Measurements from ENCODE around the gene VEZT.

Gene VEZT

DNA sequence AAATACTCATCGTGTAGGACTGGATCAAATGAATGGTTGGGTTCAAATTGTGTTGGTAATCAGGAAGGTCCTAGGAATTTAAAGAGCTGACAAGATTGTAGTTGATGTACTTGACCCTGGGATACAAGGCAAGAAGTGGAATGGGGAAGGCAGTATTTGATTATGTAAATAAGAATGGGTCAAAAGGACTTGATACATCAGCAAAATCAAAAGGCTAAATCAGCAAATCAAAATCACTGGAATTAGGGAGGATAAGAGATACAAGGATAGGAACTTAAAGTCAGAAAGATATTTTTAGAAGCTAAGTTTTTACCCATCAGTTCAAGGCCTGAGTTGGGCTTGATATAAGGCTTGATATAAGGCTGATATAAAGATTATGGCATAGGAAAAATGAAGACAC is 65.8 kb downstream of the VEZT start:
- intact Hi-C loops (cut with DNase I; ENCODE audit: low total_unique reads), result no loop called here
- H3K27ac ChIP-seq, result no peak overlapping the region
- H3K36me3 ChIP-seq, result peaks cover 31 to 68% (median 59%) of the 10 kb centered on the region in 3 donors
- H3K4me1 ChIP-seq, result no peaks in the 10 kb centered on the region
- H3K27me3 ChIP-seq, result no peaks in the 10 kb centered on the region
- TF ChIP-seq, protein P1, sequence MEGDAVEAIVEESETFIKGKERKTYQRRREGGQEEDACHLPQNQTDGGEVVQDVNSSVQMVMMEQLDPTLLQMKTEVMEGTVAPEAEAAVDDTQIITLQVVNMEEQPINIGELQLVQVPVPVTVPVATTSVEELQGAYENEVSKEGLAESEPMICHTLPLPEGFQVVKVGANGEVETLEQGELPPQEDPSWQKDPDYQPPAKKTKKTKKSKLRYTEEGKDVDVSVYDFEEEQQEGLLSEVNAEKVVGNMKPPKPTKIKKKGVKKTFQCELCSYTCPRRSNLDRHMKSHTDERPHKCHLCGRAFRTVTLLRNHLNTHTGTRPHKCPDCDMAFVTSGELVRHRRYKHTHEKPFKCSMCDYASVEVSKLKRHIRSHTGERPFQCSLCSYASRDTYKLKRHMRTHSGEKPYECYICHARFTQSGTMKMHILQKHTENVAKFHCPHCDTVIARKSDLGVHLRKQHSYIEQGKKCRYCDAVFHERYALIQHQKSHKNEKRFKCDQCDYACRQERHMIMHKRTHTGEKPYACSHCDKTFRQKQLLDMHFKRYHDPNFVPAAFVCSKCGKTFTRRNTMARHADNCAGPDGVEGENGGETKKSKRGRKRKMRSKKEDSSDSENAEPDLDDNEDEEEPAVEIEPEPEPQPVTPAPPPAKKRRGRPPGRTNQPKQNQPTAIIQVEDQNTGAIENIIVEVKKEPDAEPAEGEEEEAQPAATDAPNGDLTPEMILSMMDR (IDR thresholded peaks at IDR 0.05), result no peak
- H3K9me3 ChIP-seq, result no peaks in the 10 kb centered on the region
- no peak overlapping the region for H3K4me3 ChIP-seq
- no peak for DNase-seq

DNA sequence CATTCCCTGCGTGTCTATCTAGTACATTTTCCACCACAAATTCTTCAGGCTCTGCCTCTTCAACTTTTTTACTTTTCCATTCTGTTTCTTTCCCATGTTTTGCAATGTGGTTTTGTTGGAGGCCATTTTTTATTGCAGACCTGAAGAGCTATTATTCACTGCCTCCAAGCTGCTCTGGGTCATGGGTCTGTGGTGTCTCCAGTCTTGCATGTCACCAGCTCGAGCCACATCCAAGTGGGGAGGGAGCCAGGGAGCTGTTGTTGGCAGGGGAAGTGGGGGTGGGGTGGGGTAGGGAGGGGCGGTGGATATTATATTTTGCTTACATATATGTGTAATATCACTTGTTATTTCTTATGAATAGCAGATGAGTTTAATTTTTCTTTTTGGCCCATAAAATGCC is 69.1 kb downstream of the VEZT start:
- Histone ChIP-seq H3K9me3 (no peaks in the 10 kb centered on the region), H3K4me1 (no peaks in the 10 kb centered on the region), H3K27me3 (no peaks in the 10 kb centered on the region), H3K27ac (no peak overlapping the region), H3K36me3 (peaks cover 31 to 67% (median 46%) of the 10 kb centered on the region in 3 donors), H3K4me3 (no peak overlapping the region)
- no peak for DNase-seq
- intact Hi-C loops (cut with DNase I; ENCODE audit: low total_unique reads), result no loop called here
- TF ChIP-seq, protein P1 (IDR thresholded peaks at IDR 0.05), result no peak

DNA sequence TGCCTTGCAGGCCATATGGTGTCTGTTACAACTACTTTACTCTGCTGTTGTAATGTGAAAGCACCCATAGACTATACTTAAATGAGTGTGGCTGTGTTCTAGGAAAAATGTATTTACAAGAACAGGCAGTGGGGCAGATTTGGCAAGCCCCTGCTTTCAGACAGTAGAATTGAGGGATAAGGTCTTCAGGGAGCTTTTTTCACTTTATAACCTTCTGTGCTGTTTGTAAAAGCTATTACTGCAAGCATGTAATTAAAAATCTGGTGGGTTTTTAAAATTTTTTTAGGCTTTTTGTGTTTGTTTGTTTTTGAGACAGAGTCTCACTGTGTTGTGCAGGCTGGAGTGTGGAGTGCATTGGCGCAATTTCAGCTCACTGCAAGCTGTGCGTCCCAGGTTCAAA is 73.9 kb downstream of the VEZT start:
- peaks cover 25 to 76% (median 46%) of the 10 kb centered on the region in 3 donors for H3K36me3 ChIP-seq
- no peaks in the 10 kb centered on the region for H3K4me1 ChIP-seq
- H3K27ac ChIP-seq, result no peak overlapping the region
- no peak overlapping the region for H3K4me3 ChIP-seq
- H3K27me3 ChIP-seq, result no peaks in the 10 kb centered on the region
- no peak for DNase-seq
- intact Hi-C loops (cut with DNase I; ENCODE audit: low total_unique reads), result no loop called here
- TF ChIP-seq, protein P1 (IDR thresholded peaks at IDR 0.05), result no peak
- no peaks in the 10 kb centered on the region for H3K9me3 ChIP-seq

DNA sequence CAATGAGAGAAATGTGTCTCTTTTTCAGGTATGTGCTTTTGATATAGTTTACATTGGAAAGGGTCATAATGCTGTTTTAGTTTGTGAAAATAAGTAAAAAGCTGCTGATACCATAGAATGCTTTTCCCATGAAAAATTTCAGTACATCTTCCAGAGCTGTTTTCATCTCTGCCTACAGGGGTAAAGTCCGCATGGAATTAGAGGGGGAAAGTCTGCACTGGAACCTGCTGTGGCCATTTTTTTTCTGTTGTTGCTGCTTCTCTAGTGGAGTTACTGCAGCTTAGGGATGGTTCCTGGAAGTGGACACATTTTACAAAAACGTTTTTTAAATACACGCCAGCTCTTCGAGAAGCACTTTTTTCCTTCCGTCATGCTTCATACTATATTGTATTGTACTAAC is 81.3 kb downstream of the VEZT start:
- no peaks in the 10 kb centered on the region for H3K9me3 ChIP-seq
- H3K4me3 ChIP-seq, result no peak overlapping the region
- no peak for DNase-seq
- TF ChIP-seq, protein P1 (IDR thresholded peaks at IDR 0.05), result no peak
- intact Hi-C loops (cut with DNase I; ENCODE audit: low total_unique reads), result no loop called here
- H3K27ac ChIP-seq, result no peak overlapping the region
- peaks cover 44 to 67% (median 60%) of the 10 kb centered on the region in 3 donors for H3K36me3 ChIP-seq
- H3K4me1 ChIP-seq, result peaks cover 0 to 9% (median under 1%) of the 10 kb centered on the region in 4 donors
- H3K27me3 ChIP-seq, result no peaks in the 10 kb centered on the region

DNA sequence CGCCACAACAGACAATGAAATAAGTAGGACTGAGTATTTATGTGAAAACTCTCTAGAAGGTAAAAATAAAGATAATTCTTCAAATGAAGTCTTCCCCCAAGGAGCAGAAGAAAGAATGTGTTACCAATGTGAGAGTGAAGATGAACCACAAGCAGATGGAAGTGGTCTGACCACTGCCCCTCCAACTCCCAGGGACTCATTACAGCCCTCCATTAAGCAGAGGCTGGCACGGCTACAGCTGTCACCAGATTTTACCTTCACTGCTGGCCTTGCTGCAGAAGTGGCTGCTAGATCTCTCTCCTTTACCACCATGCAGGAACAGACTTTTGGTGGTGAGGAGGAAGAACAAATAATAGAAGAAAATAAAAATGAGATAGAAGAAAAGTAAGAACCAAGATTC is 82.7 kb downstream of the VEZT start:
- no peaks in the 10 kb centered on the region for H3K27me3 ChIP-seq
- H3K4me3 ChIP-seq, result no peak overlapping the region
- peaks cover 0 to 22% (median 3%) of the 10 kb centered on the region in 4 donors for H3K4me1 ChIP-seq
- no peak overlapping the region for H3K27ac ChIP-seq
- TF ChIP-seq, protein P1 (IDR thresholded peaks at IDR 0.05), result no peak
- peaks cover 31 to 53% (median 46%) of the 10 kb centered on the region in 3 donors for H3K36me3 ChIP-seq
- DNase-seq, result no peak
- intact Hi-C loops (cut with DNase I; ENCODE audit: low total_unique reads), result no loop called here
- no peaks in the 10 kb centered on the region for H3K9me3 ChIP-seq

DNA sequence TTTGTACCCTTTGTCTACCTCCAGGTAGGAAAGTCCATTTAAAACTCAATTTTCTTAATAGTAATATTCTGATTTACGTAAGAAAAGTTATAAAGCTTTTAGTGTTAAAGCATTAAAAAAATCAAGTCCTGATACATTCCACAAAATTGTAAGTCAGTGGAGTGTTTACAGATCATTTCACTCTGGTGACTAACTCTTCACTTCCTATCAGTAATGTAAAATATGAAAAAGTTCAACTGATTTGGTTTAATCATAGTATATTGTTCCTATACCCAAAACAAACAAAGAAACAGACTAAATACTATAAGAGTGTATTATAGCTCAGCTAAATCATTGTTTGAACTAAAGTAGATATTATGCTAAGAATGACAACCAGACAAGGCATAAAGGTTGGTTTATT is 85.9 kb downstream of the VEZT start:
- H3K4me1 ChIP-seq, result peaks cover 0 to 22% (median 3%) of the 10 kb centered on the region in 4 donors
- no peak overlapping the region for H3K27ac ChIP-seq
- H3K27me3 ChIP-seq, result no peaks in the 10 kb centered on the region
- no peak for DNase-seq
- intact Hi-C loops (cut with DNase I; ENCODE audit: low total_unique reads), result no loop called here
- TF ChIP-seq, protein P1 (IDR thresholded peaks at IDR 0.05), result no peak
- no peak overlapping the region for H3K4me3 ChIP-seq
- peaks cover 15 to 34% (median 23%) of the 10 kb centered on the region in 3 donors for H3K36me3 ChIP-seq
- H3K9me3 ChIP-seq, result no peaks in the 10 kb centered on the region

All from tibial artery (tissue), 4 donors.